CD14-positive monocyte (primary cell): Measurements from ENCODE around the gene COLQ. TPM values are rescaled to one million over a fixed set of nuclear protein-coding genes. Genes with fewer than 3 reads are reported as not detected.

Experiments used
- DNase-seq, 3 donors: peaks; one replicate each; pipeline ENCODE4 v3.0.0-alpha.2; 2011 to 2022
- H2AFZ ChIP-seq: 2 replicates; pipeline ENCODE4 v1.6.0; 2012; ENCODE audit warnings: mild to moderate bottlenecking, low read depth, low read length, inconsistent platforms; ENCODE audit not compliant: insufficient read depth, poor library complexity, severe bottlenecking
- H3K27ac ChIP-seq, 2 donors: 1 replicate in 1 of 2; 2 replicates in 1 of 2; pipeline ENCODE4 v1.5.1; 2012 to 2013; ENCODE audit warnings: low read length in 2 of 2, control low read depth in 1 of 2, inconsistent platforms in 1 of 2, low read depth in 1 of 2, mild to moderate bottlenecking in 1 of 2
- H3K27me3 ChIP-seq, 2 donors: one replicate each; pipeline versions ENCODE4 v1.6.0 to v1.6.1; 2011 to 2013; ENCODE audit warnings: low read length in 2 of 2; ENCODE audit not compliant: control insufficient read depth in 2 of 2, insufficient read depth in 2 of 2
- H3K36me3 ChIP-seq, 2 donors: replicated peaks in 1 of 2; 1 replicate in 1 of 2; 2 replicates in 1 of 2; pipeline versions ENCODE4 v1.5.1 to v1.6.1; 2012 to 2013; ENCODE audit warnings: low read length in 2 of 2, control low read depth in 1 of 2, inconsistent platforms in 1 of 2, mild to moderate bottlenecking in 1 of 2; ENCODE audit not compliant: insufficient read depth in 2 of 2, control insufficient read depth in 1 of 2
- H3K4me1 ChIP-seq, 2 donors: 1 replicate in 1 of 2; 2 replicates in 1 of 2; pipeline versions ENCODE4 v1.5.1 to v1.6.1; 2012 to 2013; ENCODE audit warnings: low read length in 2 of 2, control low read depth in 1 of 2, inconsistent platforms in 1 of 2, mild to moderate bottlenecking in 1 of 2, moderate library complexity in 1 of 2; ENCODE audit not compliant: insufficient read depth in 2 of 2, control insufficient read depth in 1 of 2
- H3K4me2 ChIP-seq: replicated peaks from 2 replicates; pipeline ENCODE3; 2012; ENCODE audit warnings: low read length, moderate library complexity, mild to moderate bottlenecking; ENCODE audit not compliant: poor library complexity, severe bottlenecking; ENCODE audit errors: extremely low read depth
- H3K4me3 ChIP-seq, 3 experiments: fragments of 200-600 bp in 1 of 3; sonication (generic) in 1 of 3; replicated peaks in 1 of 3; 1 replicate in 2 of 3; 2 replicates in 1 of 3; pipeline ENCODE4 v1.5.1; 2011 to 2013; ENCODE audit warnings: low read length in 3 of 3, mild to moderate bottlenecking in 3 of 3, control low read depth in 2 of 3, low read depth in 2 of 3, inconsistent platforms in 1 of 3, moderate library complexity in 1 of 3
- H3K79me2 ChIP-seq: 2 replicates; pipeline ENCODE4 v1.6.0; 2012; ENCODE audit warnings: mild to moderate bottlenecking, control low read depth, inconsistent platforms, low read length, moderate library complexity; ENCODE audit not compliant: insufficient read depth
- H3K9ac ChIP-seq: 2 replicates; pipeline ENCODE4 v1.6.0; 2017; ENCODE audit warnings: low read length, mild to moderate bottlenecking; ENCODE audit not compliant: insufficient read depth, poor library complexity, severe bottlenecking
- H3K9me3 ChIP-seq, 2 donors: replicated peaks in 1 of 2; 1 replicate in 1 of 2; 2 replicates in 1 of 2; pipeline versions ENCODE4 v1.5.1 to v1.6.1; 2012 to 2013; ENCODE audit warnings: low read length in 2 of 2, control low read depth in 1 of 2; ENCODE audit not compliant: control insufficient read depth in 1 of 2, insufficient read depth in 1 of 2
- H4K20me1 ChIP-seq: 2 replicates; pipeline ENCODE4 v1.6.0; 2012; ENCODE audit warnings: mild to moderate bottlenecking, low read length, control low read depth, moderate library complexity; ENCODE audit not compliant: insufficient read depth
- H3K27ac Mint-ChIP-seq, 7 donors: one replicate each; pipeline ENCODE4 v1.8.0; 2020; ENCODE audit warnings: mild to moderate bottlenecking in 7 of 7, mixed read lengths in 7 of 7, moderate library complexity in 6 of 7, inconsistent platforms in 2 of 7
- H3K27me3 Mint-ChIP-seq, 3 donors: one replicate each; pipeline ENCODE4 v1.8.0; 2021 to 2022; ENCODE audit warnings: low read depth in 3 of 3, mild to moderate bottlenecking in 3 of 3, mixed read lengths in 3 of 3, moderate library complexity in 3 of 3, inconsistent platforms in 1 of 3
- H3K36me3 Mint-ChIP-seq, 2 donors: one replicate each; pipeline ENCODE4 v1.8.0; 2020; ENCODE audit warnings: mixed read lengths in 2 of 2, inconsistent platforms in 1 of 2, mild to moderate bottlenecking in 1 of 2
- H3K4me1 Mint-ChIP-seq: one replicate; pipeline ENCODE4 v1.8.0; 2020; ENCODE audit warnings: mild to moderate bottlenecking, mixed read lengths
- H3K4me3 Mint-ChIP-seq, 2 donors: one replicate each; pipeline ENCODE4 v1.8.0; 2020; ENCODE audit warnings: mild to moderate bottlenecking in 2 of 2, mixed read lengths in 2 of 2, moderate library complexity in 1 of 2
- H3K9me3 Mint-ChIP-seq, 7 donors: one replicate each; pipeline ENCODE4 v1.8.0; 2020 to 2022; ENCODE audit warnings: mixed read lengths in 7 of 7, mild to moderate bottlenecking in 6 of 7, moderate library complexity in 6 of 7, inconsistent platforms in 2 of 7
- CTCF ChIP-seq: fragments of 200-600 bp; IDR thresholded peaks from one replicate; pipeline ENCODE4 v1.8.0; 2022; ENCODE audit warnings: antibody characterized with exemption, mild to moderate bottlenecking
- WGBS: methylation state at CpG from one replicate; pipeline ENCODE4 v1.1.5; 2013; ENCODE audit warnings: missing lambda C conversion rate; ENCODE audit not compliant: insufficient coverage; 5-methylcytosine and 5-hydroxymethylcytosine counted together
- intact Hi-C, 2 donors: fragments of 100-400 bp; cut with micrococcal nuclease; formaldehyde crosslinking; loops; one replicate each; pipeline versions ENCODE4 v1.15.0 to v1.15.1; 2023
- polyA plus RNA-seq, 3 donors: library from polyadenylated mRNA; depleted of rRNA in 1 of 3; unstranded in 2 of 3; stranded (reverse) in 1 of 3; fragments of 300-500 nt in 2 of 3; fragments of >200 nt in 1 of 3; fragmentation: Illumina TruSeq in 2 of 3; gene quantifications; 1 replicate in 2 of 3; 2 replicates in 1 of 3; pipeline ENCODE4 v1.2.3, GENCODE V29; 2012 to 2021

COLQ gene
- polyA plus RNA-seq, 3 donors = 0.23 to 1.9 (median 0.73) TPM

GRCh38 chr3:15549846-15550245, 28.3 kb upstream of the COLQ start:
- no peak overlapping the region for H3K4me3 ChIP-seq
- no peaks in the 10 kb centered on the region for H3K79me2 ChIP-seq
- 83% methylated on average over 5 of the region's 6 CpGs for WGBS
- no peaks in the 10 kb centered on the region for H3K27me3 ChIP-seq
- Mint-ChIP-seq H3K4me1 (peaks cover 2% of the 10 kb centered on the region), H3K9me3 (peaks cover 4 to 23% (median 8%) of the 10 kb centered on the region in 7 donors), H3K27me3 (peaks cover 0 to 3% (median 0%) of the 10 kb centered on the region in 3 donors), H3K36me3 (peaks cover 3 to 9% of the 10 kb centered on the region in 2 donors), H3K4me3 (no peak overlapping the region), H3K27ac (no peak overlapping the region)
- H2AFZ ChIP-seq = no peak overlapping the region
- intact Hi-C loops = loop anchor here in 1 of 2 donors (10.0 kb wide), 3 partner anchors 105 to 345 kb away; partner anchors contain the start of gene CAPN7
- TF ChIP-seq CTCF = no peak
- H3K9me3 ChIP-seq = peaks cover 5 to 6% of the 10 kb centered on the region in 2 donors
- H3K36me3 ChIP-seq = no peaks in the 10 kb centered on the region
- no peaks in the 10 kb centered on the region for H4K20me1 ChIP-seq
- H3K9ac ChIP-seq = no peak overlapping the region
- peaks cover 2 to 3% of the 10 kb centered on the region in 2 donors for H3K4me1 ChIP-seq
- H3K27ac ChIP-seq = no peak overlapping the region
- no peak overlapping the region for H3K4me2 ChIP-seq
- no peak for DNase-seq

GRCh38 chr3:15542614-15543013, 21.1 kb upstream of the COLQ start:
- Histone ChIP-seq H3K36me3 (no peaks in the 10 kb centered on the region), H2AFZ (no peak overlapping the region), H3K4me1 (no peaks in the 10 kb centered on the region), H3K4me2 (no peak overlapping the region), H3K79me2 (no peaks in the 10 kb centered on the region), H3K27me3 (no peaks in the 10 kb centered on the region), H4K20me1 (no peaks in the 10 kb centered on the region), H3K4me3 (no peak overlapping the region), H3K27ac (no peak overlapping the region), H3K9me3 (peaks cover 5 to 6% of the 10 kb centered on the region in 2 donors), H3K9ac (no peak overlapping the region)
- 10% methylated on average over 2 of the region's 5 CpGs for WGBS
- no peak overlapping the region for H3K4me3 Mint-ChIP-seq
- H3K27ac Mint-ChIP-seq = no peak overlapping the region
- intact Hi-C loops = no loop called here
- DNase-seq = no peak
- H3K9me3 Mint-ChIP-seq = peaks cover 4 to 17% (median 8%) of the 10 kb centered on the region in 7 donors
- H3K36me3 Mint-ChIP-seq = peaks cover 0 to 2% of the 10 kb centered on the region in 2 donors
- no peak for TF ChIP-seq CTCF
- H3K27me3 Mint-ChIP-seq = peaks cover 0 to 3% (median 3%) of the 10 kb centered on the region in 3 donors
- peaks cover 6% of the 10 kb centered on the region for H3K4me1 Mint-ChIP-seq
